GM19238 (cell line): ENCODE data around the gene METTL1.
"Not testable (repeated sequence)": the region's sequence is repeated elsewhere in the genome, so short reads cannot be mapped to it uniquely, and the experiment has no call there.

Experiments used
- DNase-seq: peaks from one replicate; pipeline ENCODE4 v3.0.0; 2011; ENCODE audit warnings: low spot score; ENCODE audit not compliant: insufficient read length

METTL1 gene

GRCh38 chr12:57724936-57725740 lies 46.8 kb downstream of the METTL1 start:
- no peak for DNase-seq

GRCh38 chr12:57724003-57724935 lies 47.6 kb downstream of the METTL1 start:
- no peak for DNase-seq

- no peak for DNase-seq
Observed at GRCh38 chr12:57723630-57723962, 48.3 kb downstream of the METTL1 start.

- no peak for DNase-seq
Observed at GRCh38 chr12:57722716-57723629, 48.9 kb downstream of the METTL1 start.

- not testable (repeated sequence) for DNase-seq
Observed at GRCh38 chr12:57721846-57722608, 49.9 kb downstream of the METTL1 start.

- DNase-seq = no peak
Observed at GRCh38 chr12:57720606-57721595, 51.0 kb downstream of the METTL1 start.

DNA sequence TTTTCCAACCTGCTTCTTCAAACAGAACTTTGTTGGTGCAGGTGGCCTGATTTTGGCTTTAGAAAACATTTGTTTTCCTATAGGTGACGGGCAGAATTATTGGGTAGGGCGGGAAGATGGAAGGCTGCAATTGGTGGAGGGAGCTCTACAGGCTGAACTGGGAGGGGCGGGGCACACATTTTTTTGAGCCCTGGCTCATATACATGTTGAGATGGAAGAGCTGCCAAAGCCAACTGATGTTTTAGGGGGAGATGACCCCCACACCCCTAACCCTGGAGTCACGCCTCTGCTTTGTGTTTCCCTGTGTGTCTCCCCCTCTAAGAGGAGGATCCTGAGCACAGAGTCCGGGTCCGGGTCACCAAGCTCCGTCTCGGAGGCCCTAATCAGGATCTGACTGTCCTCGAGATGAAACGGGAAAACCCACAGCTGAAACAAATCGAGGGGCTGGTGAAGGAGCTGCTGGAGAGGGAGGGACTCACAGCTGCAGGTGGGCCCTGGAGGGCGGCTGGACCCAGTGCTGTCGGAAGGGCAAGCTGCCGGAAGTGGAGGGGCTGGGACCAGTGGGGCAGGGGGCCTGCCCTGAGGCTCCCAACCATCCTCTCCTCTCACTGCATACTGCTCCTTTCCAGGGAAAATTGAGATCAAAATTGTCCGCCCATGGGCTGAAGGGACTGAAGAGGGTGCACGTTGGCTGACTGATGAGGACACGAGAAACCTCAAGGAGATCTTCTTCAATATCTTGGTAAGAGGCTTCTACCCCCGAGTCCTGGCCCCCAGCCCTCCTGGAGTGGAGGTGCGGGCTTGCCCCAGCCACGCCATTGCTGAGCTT lies 51.9 kb downstream of the METTL1 start:
- DNase-seq = no peak

GRCh38 chr12:57718641-57719528 lies 53.0 kb downstream of the METTL1 start:
- DNase-seq = no peak
